Naive thymus-derived CD4-positive, alpha-beta T cell (primary cell): ENCODE data around the gene WNT5A. TPM values are rescaled to one million over a fixed set of nuclear protein-coding genes. Genes with fewer than 3 reads are reported as not detected.

Source experiments
- ATAC-seq: fragments of 150-1000 bp; cut with Tn5 transposase; 2 replicates; pipeline ENCODE4 v1.10.0; 2021; ENCODE audit warnings: mild to moderate bottlenecking, moderate library complexity
- CTCF ChIA-PET: fragments of 350-600 bp; sonication (Branson Sonifier 250); formaldehyde crosslinking; loops from one replicate; lab custom pipeline; 2021; ENCODE audit warnings: antibody characterized with exemption; lab: Charles Lee
- POLR2A ChIA-PET: fragments of 350-600 bp; sonication (Branson Sonifier 250); formaldehyde crosslinking; loops from one replicate; lab custom pipeline; 2021; ENCODE audit warnings: antibody characterized with exemption, inconsistent platforms; lab: Charles Lee
- DNase-seq, 9 donors: peaks; one replicate each; pipeline versions ENCODE4 v3.0.0 to v3.0.0-alpha.2; 2020 to 2022; ENCODE audit warnings: mixed read lengths in 1 of 9
- H3K27ac ChIP-seq: one replicate; pipeline ENCODE4 v1.7.0; 2013; ENCODE audit warnings: mild to moderate bottlenecking, low read depth, low read length, moderate library complexity
- H3K27me3 ChIP-seq, 2 donors: one replicate each; pipeline ENCODE4 v1.7.0; 2013; ENCODE audit warnings: low read length in 2 of 2, mild to moderate bottlenecking in 2 of 2, moderate library complexity in 2 of 2; ENCODE audit not compliant: control insufficient read depth in 2 of 2, insufficient read depth in 2 of 2
- H3K36me3 ChIP-seq, 3 experiments: 1 replicate in 2 of 3; 2 replicates in 1 of 3; pipeline ENCODE4 v1.7.0; 2013; ENCODE audit warnings: low read length in 3 of 3, mild to moderate bottlenecking in 3 of 3, moderate library complexity in 1 of 3; ENCODE audit not compliant: insufficient read depth in 3 of 3, control insufficient read depth in 2 of 3
- H3K4me1 ChIP-seq, 2 donors: one replicate each; pipeline ENCODE4 v1.7.0; 2013; ENCODE audit warnings: low read length in 2 of 2, mild to moderate bottlenecking in 2 of 2, moderate library complexity in 1 of 2; ENCODE audit not compliant: control insufficient read depth in 2 of 2, insufficient read depth in 2 of 2
- H3K4me3 ChIP-seq: 2 replicates; pipeline ENCODE4 v1.7.0; 2013; ENCODE audit warnings: mild to moderate bottlenecking, low read length
- H3K9me3 ChIP-seq, 3 experiments: 1 replicate in 2 of 3; 2 replicates in 1 of 3; pipeline ENCODE4 v1.7.0; 2013; ENCODE audit warnings: low read length in 3 of 3; ENCODE audit not compliant: control insufficient read depth in 2 of 3
- H3K27ac Mint-ChIP-seq, 9 donors: one replicate each; pipeline ENCODE4 v1.8.0; 2020 to 2022; ENCODE audit warnings: mixed read lengths in 9 of 9, mild to moderate bottlenecking in 8 of 9, moderate library complexity in 5 of 9, inconsistent platforms in 2 of 9
- H3K27me3 Mint-ChIP-seq, 5 donors: one replicate each; pipeline ENCODE4 v1.8.0; 2021 to 2022; ENCODE audit warnings: mixed read lengths in 5 of 5, mild to moderate bottlenecking in 1 of 5
- H3K36me3 Mint-ChIP-seq, 5 donors: one replicate each; pipeline ENCODE4 v1.8.0; 2020 to 2022; ENCODE audit warnings: mixed read lengths in 5 of 5, mild to moderate bottlenecking in 3 of 5, inconsistent platforms in 1 of 5
- H3K4me1 Mint-ChIP-seq, 7 donors: one replicate each; pipeline ENCODE4 v1.8.0; 2020 to 2022; ENCODE audit warnings: mixed read lengths in 7 of 7, mild to moderate bottlenecking in 3 of 7, inconsistent platforms in 1 of 7
- H3K4me3 Mint-ChIP-seq, 10 donors: one replicate each; pipeline ENCODE4 v1.8.0; 2020 to 2022; ENCODE audit warnings: mild to moderate bottlenecking in 10 of 10, mixed read lengths in 10 of 10, moderate library complexity in 6 of 10, inconsistent platforms in 2 of 10
- H3K9me3 Mint-ChIP-seq, 11 donors: one replicate each; pipeline ENCODE4 v1.8.0; 2020 to 2022; ENCODE audit warnings: mixed read lengths in 11 of 11, mild to moderate bottlenecking in 4 of 11, inconsistent platforms in 1 of 11, moderate library complexity in 1 of 11
- intact Hi-C, 2 donors: fragments of 100-400 bp; cut with micrococcal nuclease; formaldehyde crosslinking; loops; one replicate each; pipeline ENCODE4 v1.15.1; 2023
- polyA plus RNA-seq, 2 donors: library from polyadenylated mRNA; unstranded; fragments of 300-500 nt; fragmentation: Illumina TruSeq; gene quantifications; one replicate each; pipeline ENCODE4 v1.2.3, GENCODE V29; 2021
- total RNA-seq, 6 experiments: library from RNA in 5 of 6; stranded (reverse) in 5 of 6; gene quantifications; 1 replicate in 5 of 6; 2 replicates in 1 of 6; pipeline ENCODE4 v1.2.3 and lab custom pipeline; 2021 to 2026

The WNT5A gene
- total and polyA plus RNA-seq, 7 experiments from 2014 or later: 0.36 TPM; not detected in 6

GRCh38 chr3:55518451-55518850, 31.3 kb upstream of the WNT5A start:
- POLR2A ChIA-PET: no interaction called here
- Histone ChIP-seq H3K36me3 (no peaks in the 10 kb centered on the region), H3K4me3 (no peak overlapping the region), H3K27ac (no peak overlapping the region), H3K27me3 (no peaks in the 10 kb centered on the region), H3K4me1 (no peaks in the 10 kb centered on the region), H3K9me3 (no peaks in the 10 kb centered on the region)
- Mint-ChIP-seq H3K27me3 (peaks cover 0 to 2% (median 0%) of the 10 kb centered on the region in 5 donors), H3K27ac (no peak overlapping the region), H3K4me3 (no peak overlapping the region), H3K9me3 (no peaks in the 10 kb centered on the region), H3K4me1 (peaks cover 0 to 15% (median 0%) of the 10 kb centered on the region in 7 donors), H3K36me3 (no peaks in the 10 kb centered on the region)
- intact Hi-C loops: no loop called here
- CTCF ChIA-PET: no interaction called here
- ATAC-seq: no peak
- no peak for DNase-seq

- no peaks in the 10 kb centered on the region for H3K4me1 ChIP-seq
- no peak overlapping the region for H3K4me3 Mint-ChIP-seq
- H3K27me3 Mint-ChIP-seq: no peaks in the 10 kb centered on the region
- intact Hi-C loops: no loop called here
- no peaks in the 10 kb centered on the region for H3K36me3 ChIP-seq
- H3K4me1 Mint-ChIP-seq: peaks cover 0 to 6% (median 0%) of the 10 kb centered on the region in 7 donors
- H3K27ac ChIP-seq: no peak overlapping the region
- no peak for DNase-seq
- H3K36me3 Mint-ChIP-seq: no peaks in the 10 kb centered on the region
- H3K9me3 Mint-ChIP-seq: no peaks in the 10 kb centered on the region
- no peak for ATAC-seq
- H3K27me3 ChIP-seq: no peaks in the 10 kb centered on the region
- no peak overlapping the region for H3K27ac Mint-ChIP-seq
- POLR2A ChIA-PET: no interaction called here
- CTCF ChIA-PET: no interaction called here
- H3K4me3 ChIP-seq: no peak overlapping the region
- H3K9me3 ChIP-seq: no peaks in the 10 kb centered on the region
Observed at GRCh38 chr3:55516392-55517030, 29.4 kb upstream of the WNT5A start.

GRCh38 chr3:55515550-55516246, 28.6 kb upstream of the WNT5A start:
- no peaks in the 10 kb centered on the region for H3K27me3 Mint-ChIP-seq
- no peaks in the 10 kb centered on the region for H3K27me3 ChIP-seq
- no peak overlapping the region for H3K4me3 Mint-ChIP-seq
- ChIA-PET CTCF (no interaction called here), POLR2A (no interaction called here)
- no peak for ATAC-seq
- no peaks in the 10 kb centered on the region for H3K36me3 Mint-ChIP-seq
- no peak overlapping the region for H3K4me3 ChIP-seq
- intact Hi-C loops: no loop called here
- no peaks in the 10 kb centered on the region for H3K36me3 ChIP-seq
- no peaks in the 10 kb centered on the region for H3K4me1 Mint-ChIP-seq
- H3K4me1 ChIP-seq: no peaks in the 10 kb centered on the region
- H3K9me3 Mint-ChIP-seq: no peaks in the 10 kb centered on the region
- DNase-seq: no peak
- H3K27ac Mint-ChIP-seq: no peak overlapping the region
- no peaks in the 10 kb centered on the region for H3K9me3 ChIP-seq
- H3K27ac ChIP-seq: no peak overlapping the region

GRCh38 chr3:55514962-55515361, 27.9 kb upstream of the WNT5A start:
- Histone ChIP-seq H3K9me3 (no peaks in the 10 kb centered on the region), H3K27me3 (no peaks in the 10 kb centered on the region), H3K4me1 (no peaks in the 10 kb centered on the region), H3K36me3 (no peaks in the 10 kb centered on the region), H3K27ac (no peak overlapping the region), H3K4me3 (no peak overlapping the region)
- Mint-ChIP-seq H3K27ac (no peak overlapping the region), H3K9me3 (no peaks in the 10 kb centered on the region), H3K36me3 (no peaks in the 10 kb centered on the region), H3K4me1 (no peaks in the 10 kb centered on the region), H3K4me3 (no peak overlapping the region), H3K27me3 (no peaks in the 10 kb centered on the region)
- intact Hi-C loops: no loop called here
- ChIA-PET CTCF (no interaction called here), POLR2A (no interaction called here)
- DNase-seq: no peak
- ATAC-seq: no peak

GRCh38 chr3:55512571-55513343, 25.7 kb upstream of the WNT5A start:
- H3K4me1 ChIP-seq: no peaks in the 10 kb centered on the region
- CTCF ChIA-PET: no interaction called here

GRCh38 chr3:55511895-55512570, 24.9 kb upstream of the WNT5A start:
- no peaks in the 10 kb centered on the region for H3K9me3 ChIP-seq
- no peaks in the 10 kb centered on the region for H3K27me3 ChIP-seq
- Mint-ChIP-seq H3K4me1 (no peaks in the 10 kb centered on the region), H3K4me3 (no peak overlapping the region), H3K27me3 (peaks cover 0 to 3% (median 0%) of the 10 kb centered on the region in 5 donors), H3K9me3 (peaks cover 0 to 2% (median 0%) of the 10 kb centered on the region in 11 donors), H3K36me3 (no peaks in the 10 kb centered on the region), H3K27ac (no peak overlapping the region)
- no peak for ATAC-seq
- intact Hi-C loops: no loop called here
- no peaks in the 10 kb centered on the region for H3K36me3 ChIP-seq
- ChIA-PET CTCF (interaction anchor here (0.6 kb wide), 1 partner anchor 225 kb away, joined by 3 read pairs; no protein-coding TSS in a partner anchor), POLR2A (no interaction called here)
- no peak for DNase-seq
- no peak overlapping the region for H3K27ac ChIP-seq
- H3K4me3 ChIP-seq: no peak overlapping the region
- no peaks in the 10 kb centered on the region for H3K4me1 ChIP-seq

More at GRCh38 chr3:55512571-55513343, 25.7 kb upstream of the WNT5A start:
- no peaks in the 10 kb centered on the region for H3K27me3 Mint-ChIP-seq
- no peaks in the 10 kb centered on the region for H3K27me3 ChIP-seq
- H3K9me3 Mint-ChIP-seq: peaks cover 0 to under 1% (median 0%) of the 10 kb centered on the region in 11 donors
- H3K9me3 ChIP-seq: no peaks in the 10 kb centered on the region
- no peak overlapping the region for H3K27ac ChIP-seq
- H3K4me1 Mint-ChIP-seq: no peaks in the 10 kb centered on the region
- H3K27ac Mint-ChIP-seq: no peak overlapping the region
- H3K4me3 Mint-ChIP-seq: no peak overlapping the region
- no peak for DNase-seq
- intact Hi-C loops: no loop called here
- no peaks in the 10 kb centered on the region for H3K36me3 ChIP-seq
- H3K36me3 Mint-ChIP-seq: no peaks in the 10 kb centered on the region
- no peak for ATAC-seq
- H3K4me3 ChIP-seq: no peak overlapping the region
- POLR2A ChIA-PET: no interaction called here
